Vagina (tissue), 2 donors: ENCODE results near the gene MMP24OS.

Source experiments
- CTCF ChIP-seq, 3 experiments: fragments of 450-650 bp in 2 of 3; fragments of 200-600 bp in 1 of 3; sonication (generic) in 1 of 3; IDR thresholded peaks; one replicate each; pipeline ENCODE4 v1.5.1; 2017 to 2019; ENCODE audit warnings: antibody characterized with exemption in 3 of 3, mild to moderate bottlenecking in 2 of 3, moderate library complexity in 2 of 3
- POLR2A ChIP-seq, 2 donors: fragments of 450-650 bp; IDR thresholded peaks; one replicate each; pipeline ENCODE4 v1.6.1; 2017; ENCODE audit warnings: antibody characterized with exemption in 2 of 2, mild to moderate bottlenecking in 2 of 2, moderate library complexity in 2 of 2
- POLR2AphosphoS5 ChIP-seq, 2 donors: sonication (generic); formaldehyde crosslinking; IDR thresholded peaks; one replicate each; pipeline ENCODE4 v1.9.0; 2017; ENCODE audit warnings: antibody characterized with exemption in 2 of 2, mild to moderate bottlenecking in 2 of 2, low read depth in 1 of 2; ENCODE audit not compliant: insufficient read depth in 1 of 2

- TF ChIP-seq CTCF (IDR thresholded peaks at IDR 0.05), result no peak
- no peak for TF ChIP-seq POLR2A (IDR thresholded peaks at IDR 0.05)
- TF ChIP-seq POLR2AphosphoS5 (IDR thresholded peaks at IDR 0.05; ENCODE audit: insufficient read depth in 1 of 2, low read depth in 1 of 2), result no peak
These were observed 48.8 kb upstream of the MMP24OS start for GRCh38 chr20:35326740-35327073.
